Embryonic facial prominence (tissue), 1 donor: Measurements from ENCODE around the gene NAA10.

Experiments
- DNase-seq: peaks from one replicate; pipeline ENCODE4 v3.0.0-alpha.2; 2016; ENCODE audit errors: extremely low spot score

Gene NAA10

GRCh38 chrX:153927922-153928760 is 6.7 kb downstream of the NAA10 start:
- peak; percentile 92 for DNase-seq

DNA sequence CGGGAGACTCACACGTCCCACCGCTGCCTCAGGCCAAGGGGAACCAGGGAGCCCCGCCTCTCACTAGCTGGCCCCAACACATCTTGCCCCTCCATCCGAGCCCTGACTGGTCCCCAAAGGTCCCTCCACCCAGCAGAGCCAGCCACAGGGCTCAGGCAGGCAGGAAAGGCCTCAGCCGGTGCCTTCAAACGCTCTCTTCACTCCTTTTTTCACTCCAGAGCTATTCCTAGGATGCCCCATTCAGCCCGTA is 7.2 kb downstream of the NAA10 start:
- DNase-seq = no peak

DNA sequence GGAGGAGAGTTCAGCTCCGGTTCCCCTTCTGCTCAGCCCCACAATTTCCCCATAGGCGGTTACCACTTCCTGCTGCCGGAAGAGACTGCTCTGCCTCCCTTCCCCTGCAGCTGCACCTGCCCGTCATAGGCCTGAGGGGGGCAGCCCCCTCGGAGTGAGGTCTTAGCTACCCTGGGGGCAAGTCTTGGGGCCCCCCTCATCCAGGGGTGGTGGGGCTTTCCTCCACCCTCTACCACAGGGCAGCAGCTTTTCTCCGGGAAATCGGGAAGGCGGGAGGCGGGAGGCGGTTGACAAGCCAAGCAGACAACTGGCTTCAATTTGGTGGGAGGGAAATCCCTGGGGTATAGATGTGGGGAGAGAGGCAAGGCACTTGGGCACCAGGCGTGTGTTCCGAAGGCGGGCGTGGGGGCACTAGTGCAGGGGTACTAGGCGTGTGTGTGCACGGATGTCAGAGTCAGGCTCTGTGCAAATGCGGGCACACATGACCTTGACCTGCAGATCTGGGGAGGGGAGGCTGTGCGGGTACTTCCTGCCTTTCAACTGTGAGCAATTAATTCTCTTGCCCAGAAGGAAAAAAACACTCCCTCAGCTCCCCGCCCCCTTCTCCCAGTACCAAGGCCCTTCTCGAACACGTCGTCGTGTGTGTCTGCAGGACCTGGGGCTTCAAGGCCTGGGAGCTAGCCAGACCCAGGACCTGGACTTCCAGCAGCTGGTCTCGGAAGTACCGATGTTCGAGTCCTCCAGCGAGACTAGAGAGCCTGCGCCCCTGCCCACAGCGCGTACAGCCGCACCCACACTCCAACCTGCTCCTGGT is 7.8 kb downstream of the NAA10 start:
- peak; percentile 39 for DNase-seq

GRCh38 chrX:153926552-153926857 is 8.3 kb downstream of the NAA10 start:
- DNase-seq = no peak

DNA sequence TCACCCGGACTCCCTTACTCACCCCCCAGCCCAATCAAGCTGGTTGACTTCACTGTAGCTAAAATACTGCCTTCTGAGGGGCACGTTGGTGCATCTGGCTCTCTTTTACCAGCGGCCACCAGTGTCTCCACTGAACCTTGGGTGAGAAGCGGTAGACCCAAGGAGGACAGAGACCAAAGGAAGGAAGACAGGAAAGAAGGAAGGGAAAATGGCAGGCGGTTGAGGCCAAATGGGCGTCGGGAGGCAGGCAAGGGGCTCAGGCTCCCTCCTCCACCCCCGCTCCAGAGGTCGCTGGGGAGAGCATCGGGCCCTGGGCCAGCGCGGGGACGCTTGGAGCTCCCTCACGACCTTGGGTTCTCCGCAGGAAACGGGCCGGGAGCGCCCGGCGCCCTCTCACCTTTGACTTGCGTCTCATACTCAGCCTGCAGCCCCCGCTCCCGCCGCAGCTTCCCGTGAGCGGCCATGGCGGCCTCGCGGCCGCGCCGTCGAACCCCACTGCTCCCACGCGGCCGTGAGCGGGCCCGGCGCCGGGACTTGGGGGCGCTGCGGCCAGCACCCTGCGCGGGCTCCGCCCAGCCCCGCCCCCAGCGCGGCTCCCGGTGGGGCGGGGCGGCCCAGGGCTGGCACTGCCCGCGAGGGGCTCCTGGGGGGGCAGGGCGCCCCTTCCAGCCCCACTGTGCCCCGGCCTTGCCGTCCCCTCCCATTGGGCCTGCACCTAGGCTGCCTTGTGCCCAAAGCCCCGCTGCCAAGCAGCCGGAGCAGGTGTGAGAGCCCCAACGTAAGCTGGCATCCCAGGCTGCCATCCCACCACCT is 8.9 kb downstream of the NAA10 start, which contains the start of gene ARHGAP4:
Gene ARHGAP4, minus strand, starts transcription at position 526 of the 813 bp plus-strand sequence. Its CDS starts 62 bp downstream, at position 464.
- DNase-seq = no peak

- DNase-seq = no peak
Observed at GRCh38 chrX:153925387-153925738, 9.5 kb downstream of the NAA10 start.

- DNase-seq = no peak
Observed at GRCh38 chrX:153924149-153924861, 10.5 kb downstream of the NAA10 start.

DNA sequence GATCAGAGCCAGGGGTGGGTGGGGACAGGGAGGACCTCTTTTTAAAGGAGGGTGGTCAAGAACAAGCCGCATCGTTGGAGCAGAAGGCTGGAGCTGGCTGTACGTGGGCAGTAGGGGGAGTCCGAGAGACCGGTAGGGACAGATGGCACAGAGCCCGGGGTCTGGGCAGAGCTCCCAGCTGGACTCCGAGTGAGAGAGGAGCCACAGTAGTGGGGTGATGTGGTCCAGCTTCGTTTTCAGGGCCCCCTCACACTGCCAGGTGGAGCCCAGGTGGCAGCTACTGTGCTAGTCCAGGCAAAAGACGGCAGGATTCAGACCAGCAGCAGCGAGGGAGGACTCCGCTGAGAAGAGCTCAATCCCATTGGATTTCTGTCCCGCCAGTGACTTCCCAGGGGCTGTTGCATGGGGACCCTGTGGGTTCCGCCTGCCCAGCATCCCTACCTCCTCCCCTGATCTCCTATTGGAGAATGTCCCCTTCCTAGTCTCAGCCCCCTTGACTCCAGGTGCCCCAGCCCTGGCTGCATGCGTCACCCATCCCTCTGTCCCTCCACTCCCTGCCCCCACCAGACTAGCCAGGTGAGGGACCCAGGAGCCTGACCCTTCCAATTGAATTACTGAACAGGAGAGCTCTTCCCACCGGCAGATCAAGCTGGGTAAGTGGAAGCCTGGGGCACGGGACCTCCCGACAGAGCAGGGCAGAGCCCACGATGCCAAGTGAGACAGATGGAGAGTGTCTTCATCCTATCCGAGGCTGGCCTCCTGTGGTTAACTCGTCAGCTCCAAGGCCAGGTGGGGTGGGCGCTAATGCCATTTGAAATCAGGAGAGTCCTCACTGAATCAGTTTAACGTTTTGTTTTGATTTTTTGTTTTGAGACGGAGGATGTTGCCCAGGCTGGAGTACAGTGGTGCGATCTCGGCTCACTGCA is 11.6 kb downstream of the NAA10 start:
- no peak for DNase-seq

- no peak for DNase-seq
Observed at GRCh38 chrX:153921511-153922446, 13.1 kb downstream of the NAA10 start.

GRCh38 chrX:153921070-153921469 is 13.8 kb downstream of the NAA10 start:
- no peak for DNase-seq

DNA sequence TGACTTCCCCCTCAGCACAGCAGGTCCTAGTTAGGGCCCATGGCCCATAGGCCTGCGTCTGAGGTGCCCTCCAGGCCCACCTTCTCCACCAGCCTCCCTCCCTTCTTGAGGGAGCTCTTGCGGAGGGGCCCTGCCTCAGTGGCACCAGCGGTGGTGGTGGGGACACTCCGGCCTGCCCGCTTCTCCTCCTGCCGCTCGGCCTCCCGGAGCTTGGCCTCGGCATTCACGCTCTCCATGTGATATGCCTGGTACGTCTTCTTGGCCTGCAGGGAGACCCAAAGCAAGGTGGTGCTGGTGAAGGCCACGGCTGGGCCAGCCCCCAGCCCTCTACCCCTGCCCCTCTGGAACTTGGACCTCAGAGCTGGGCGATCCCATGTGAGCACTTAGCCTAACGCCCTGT is 14.3 kb downstream of the NAA10 start:
- no peak for DNase-seq

DNA sequence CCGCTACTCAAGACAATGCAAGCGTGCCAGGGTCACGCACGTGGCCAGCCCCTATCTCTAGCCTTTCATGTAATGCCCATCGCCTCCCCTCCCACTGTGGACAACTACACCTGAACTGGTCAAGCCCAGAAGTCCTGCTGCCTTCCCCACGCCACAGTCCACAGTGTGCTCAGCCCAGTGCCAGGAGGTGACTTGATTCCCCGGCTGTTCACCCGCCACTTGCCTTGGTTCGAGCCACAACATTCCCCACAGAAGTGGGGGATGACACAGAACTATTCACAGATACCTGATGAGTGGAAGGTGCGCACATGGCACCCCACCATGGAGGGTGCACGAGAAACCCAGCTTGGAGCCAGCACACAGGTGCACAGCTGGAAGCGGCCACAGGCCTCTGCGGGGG is 15.6 kb downstream of the NAA10 start:
- DNase-seq = no peak

DNA sequence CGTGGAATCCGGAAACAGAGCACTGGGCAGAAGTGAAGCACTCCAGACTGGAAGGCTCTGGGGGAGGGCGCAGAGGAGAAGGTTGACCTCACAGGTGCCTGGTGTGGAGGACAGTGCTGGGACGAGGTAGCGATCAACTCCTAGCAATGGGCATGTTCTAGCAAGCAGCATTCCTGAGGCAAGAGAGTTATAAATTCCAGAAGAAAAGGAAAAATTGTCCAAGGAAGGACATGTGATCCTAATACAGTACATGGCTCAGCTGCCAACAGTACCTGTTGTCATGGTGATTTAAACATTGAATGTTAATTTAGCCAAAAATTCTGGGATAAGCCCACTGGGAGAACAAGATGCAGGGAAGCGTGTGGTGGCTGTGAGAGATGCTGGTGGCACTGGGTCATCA is 17.0 kb downstream of the NAA10 start:
- DNase-seq = no peak

DNA sequence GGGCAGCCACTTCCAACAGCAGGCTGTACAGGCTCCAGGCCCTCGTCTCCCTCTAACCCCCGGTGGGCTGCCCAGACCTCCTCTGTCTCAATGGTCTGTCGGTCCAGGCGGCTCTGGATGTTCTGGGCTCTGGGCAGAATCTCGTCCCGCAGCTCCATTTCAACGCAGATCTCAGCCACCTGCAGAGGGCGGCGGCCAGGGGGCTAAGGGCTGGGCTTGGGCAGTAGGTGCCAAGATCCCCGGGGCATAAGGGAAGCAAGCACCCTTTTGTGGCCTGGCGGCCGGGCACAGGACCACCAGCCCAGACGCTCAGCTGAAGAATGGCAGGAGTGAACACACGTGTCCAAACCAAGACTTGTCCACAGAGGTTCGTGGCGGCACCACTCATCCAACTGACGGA is 21.1 kb downstream of the NAA10 start:
- DNase-seq = no peak

DNA sequence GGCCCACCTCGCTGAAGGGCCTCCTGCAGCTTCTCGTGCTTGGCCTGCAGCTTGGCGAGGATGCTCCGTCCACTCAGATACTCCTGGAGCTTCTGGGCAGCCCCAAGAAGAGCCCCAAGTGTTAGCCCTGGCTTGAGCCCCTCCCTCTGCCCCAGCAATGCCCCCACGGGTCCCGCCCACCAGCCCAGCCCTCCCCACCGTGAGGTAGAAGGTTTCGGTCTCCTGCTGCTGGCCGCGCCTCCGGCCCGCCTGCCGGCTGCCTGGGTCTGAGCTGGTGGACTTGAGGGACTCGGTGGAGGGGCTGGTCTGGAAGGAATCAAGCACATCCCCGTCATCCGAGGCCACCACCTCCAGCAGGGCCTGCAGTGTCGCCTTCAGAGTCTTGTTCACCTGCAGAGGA is 21.6 kb downstream of the NAA10 start:
- no peak for DNase-seq

DNA sequence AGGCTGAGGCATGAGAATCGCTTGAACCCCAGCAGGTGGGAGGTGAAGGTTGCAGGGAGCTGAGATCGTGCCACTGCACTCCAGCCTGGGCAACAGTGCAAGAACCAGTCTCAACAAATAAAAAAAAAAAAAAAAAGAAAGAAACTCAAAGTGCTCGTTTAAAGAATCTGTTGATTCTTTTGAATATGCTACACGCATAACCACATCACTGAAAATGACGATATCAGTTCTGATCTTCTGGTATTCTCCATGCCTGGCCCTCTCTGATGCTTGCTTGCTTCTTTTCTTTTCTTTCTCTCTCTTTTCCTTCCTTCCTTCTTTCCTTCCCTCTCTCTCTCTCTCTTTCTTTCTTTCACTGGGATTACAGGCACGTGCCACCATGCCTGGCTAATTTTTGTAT is 23.0 kb downstream of the NAA10 start:
- DNase-seq = no peak

- no peak for DNase-seq
Observed at GRCh38 chrX:153910446-153910845, 24.4 kb downstream of the NAA10 start.

GRCh38 chrX:153909980-153910360 is 24.9 kb downstream of the NAA10 start:
- DNase-seq = no peak

DNA sequence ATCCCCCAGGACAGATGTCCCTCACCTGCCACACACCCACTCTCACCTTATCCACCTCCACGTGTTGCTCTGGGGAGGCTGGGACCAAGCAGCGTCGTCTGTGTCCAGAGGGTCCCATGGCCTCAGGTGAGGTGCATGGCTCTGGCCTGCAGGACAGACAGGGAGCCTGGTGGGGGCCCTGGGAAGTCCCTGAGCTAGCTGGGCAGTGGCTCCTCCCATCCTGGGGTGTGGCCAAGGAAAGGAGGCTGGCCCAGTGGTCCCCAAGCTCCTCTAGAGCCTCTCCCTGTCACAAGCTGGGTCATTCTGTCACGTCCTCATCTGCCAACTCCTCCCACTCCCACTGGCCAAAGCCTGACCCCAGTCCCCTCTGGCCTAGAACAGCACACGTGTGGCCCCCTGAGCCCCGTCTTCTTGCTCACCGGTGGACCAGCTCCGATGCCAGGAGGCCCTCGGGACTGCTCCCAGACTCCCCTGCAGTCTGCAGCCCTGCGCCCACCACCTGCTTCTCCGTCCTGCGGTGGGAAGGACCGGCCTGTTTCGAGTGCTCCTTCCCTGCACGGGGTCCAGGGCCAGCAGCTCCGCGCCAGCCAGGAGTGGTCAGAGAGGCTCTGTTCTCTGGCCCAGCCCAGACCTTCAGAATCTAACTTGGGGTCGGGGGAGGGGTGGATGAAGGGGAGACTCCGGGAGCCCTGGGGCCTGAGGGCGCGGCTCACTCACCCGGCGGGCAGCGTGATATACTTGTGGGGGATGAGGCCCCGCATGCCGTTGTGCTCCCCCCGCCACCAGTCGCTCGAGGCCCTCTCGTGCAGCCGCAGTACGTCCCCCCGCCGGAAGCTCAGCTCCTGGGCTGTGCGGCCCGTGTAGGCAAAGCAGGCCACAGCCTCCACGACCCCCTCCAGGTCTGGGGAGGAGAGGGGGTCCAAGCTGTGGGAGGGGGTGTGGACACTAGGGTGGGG is 25.5 kb downstream of the NAA10 start:
- DNase-seq = no peak
